HepG2 (cell line): Measurements from ENCODE around the gene RPL36. TPM values are rescaled to one million over a fixed set of nuclear protein-coding genes. Genes with fewer than 3 reads are reported as not detected.

ENCODE experiments used
- ARNT2 ChIP-seq: sonication (generic); formaldehyde crosslinking; IDR thresholded peaks from 2 replicates; pipeline ENCODE4 v1.8.0; 2022; ENCODE audit warnings: mild to moderate bottlenecking, low read depth, missing genetic modification reagents, moderate library complexity
- BCL6 ChIP-seq: IDR thresholded peaks from 2 replicates; pipeline ENCODE4 v1.6.1; 2016; ENCODE audit warnings: missing genetic modification reagents, missing compliant biosample characterization
- BHLHE40 ChIP-seq: IDR thresholded peaks from 2 replicates; pipeline ENCODE4 v1.6.1; 2011; ENCODE audit warnings: low read length, improper control_type of control experiment
- CBFB ChIP-seq: sonication (generic); formaldehyde crosslinking; IDR thresholded peaks from 2 replicates; pipeline ENCODE4 v1.4.0; 2020; ENCODE audit warnings: missing genetic modification reagents
- HNRNPLL ChIP-seq: fragments of 200-400 bp; formaldehyde crosslinking; IDR thresholded peaks from 2 replicates; pipeline ENCODE4 v1.6.1; 2017; ENCODE audit warnings: mild to moderate bottlenecking, low read depth, low read length; ENCODE audit not compliant: poor library complexity, severe bottlenecking
- KDM3A ChIP-seq: IDR thresholded peaks from 2 replicates; pipeline ENCODE4 v1.6.1; 2018; ENCODE audit warnings: low read depth, missing compliant biosample characterization
- MAFK ChIP-seq, 2 experiments: IDR thresholded peaks in 1 of 2; conservative IDR thresholded peaks in 1 of 2; 2 replicates each; pipeline ENCODE4 v1.6.1; 2011; ENCODE audit warnings: improper control_type of control experiment in 2 of 2, low read length in 2 of 2
- PAX8 ChIP-seq: sonication (generic); formaldehyde crosslinking; IDR thresholded peaks from 2 replicates; pipeline ENCODE4 v1.8.0; 2022; ENCODE audit warnings: mild to moderate bottlenecking, missing genetic modification reagents, borderline replicate concordance
- PTBP1 ChIP-seq: fragments of 200-400 bp; formaldehyde crosslinking; IDR thresholded peaks from 2 replicates; pipeline ENCODE4 v1.6.1; 2018; ENCODE audit warnings: low read length, low read depth; ENCODE audit not compliant: poor library complexity, severe bottlenecking
- SMAD9 ChIP-seq: sonication (generic); formaldehyde crosslinking; IDR thresholded peaks from 2 replicates; pipeline ENCODE4 v1.5.1; 2020; ENCODE audit warnings: mild to moderate bottlenecking, missing genetic modification reagents
- STAG1 ChIP-seq: sonication (generic); formaldehyde crosslinking; IDR thresholded peaks from 2 replicates; pipeline ENCODE4 v1.4.0; 2020; ENCODE audit warnings: missing genetic modification reagents
- TARDBP ChIP-seq: sonication (generic); formaldehyde crosslinking; IDR thresholded peaks from 2 replicates; pipeline ENCODE4 v1.8.0; 2022; ENCODE audit warnings: mild to moderate bottlenecking, missing genetic modification reagents
- TRIM24 ChIP-seq: sonication (generic); formaldehyde crosslinking; IDR thresholded peaks from 2 replicates; pipeline ENCODE4 v1.8.0; 2022; ENCODE audit warnings: mild to moderate bottlenecking, missing genetic modification reagents
- YEATS2 ChIP-seq: sonication (generic); formaldehyde crosslinking; IDR thresholded peaks from 2 replicates; pipeline ENCODE4 v1.4.0; 2020; ENCODE audit warnings: missing genetic modification reagents, borderline replicate concordance
- ZBTB38 ChIP-seq: sonication (generic); formaldehyde crosslinking; IDR thresholded peaks from 2 replicates; pipeline ENCODE4 v1.5.1; 2020; ENCODE audit warnings: mild to moderate bottlenecking, missing genetic modification reagents
- ZFP62 ChIP-seq: sonication (generic); formaldehyde crosslinking; IDR thresholded peaks from 2 replicates; pipeline ENCODE4 v1.4.0; 2020; ENCODE audit warnings: missing genetic modification reagents
- ZNF225 ChIP-seq: sonication (generic); formaldehyde crosslinking; IDR thresholded peaks from 2 replicates; pipeline ENCODE4 v1.4.0; 2020; ENCODE audit warnings: mild to moderate bottlenecking, missing genetic modification reagents
- ZNF318 ChIP-seq: sonication (generic); formaldehyde crosslinking; IDR thresholded peaks from 2 replicates; pipeline ENCODE4 v1.4.0; 2020; ENCODE audit warnings: mild to moderate bottlenecking, missing genetic modification reagents
- ZNF335 ChIP-seq: sonication (generic); formaldehyde crosslinking; IDR thresholded peaks from 2 replicates; pipeline ENCODE4 v1.4.0; 2020; ENCODE audit warnings: missing genetic modification reagents
- ZNF33B ChIP-seq: sonication (generic); formaldehyde crosslinking; IDR thresholded peaks from 2 replicates; pipeline ENCODE4 v1.5.1; 2020; ENCODE audit warnings: mild to moderate bottlenecking, missing genetic modification reagents
- ZNF563 ChIP-seq: sonication (generic); formaldehyde crosslinking; IDR thresholded peaks from 2 replicates; pipeline ENCODE4 v1.8.0; 2022; ENCODE audit warnings: mild to moderate bottlenecking, moderate library complexity, missing genetic modification reagents
- ZNF614 ChIP-seq: IDR thresholded peaks from 2 replicates; pipeline ENCODE4 v1.6.1; 2018; ENCODE audit warnings: missing biosample characterization, missing genetic modification reagents, inconsistent platforms, borderline replicate concordance
- polyA plus RNA-seq, 8 experiments: library from polyadenylated mRNA; depleted of rRNA in 3 of 8; stranded (reverse) in 7 of 8; unstranded in 1 of 8; fragments of >200 nt; fragmentation: Illumina TruSeq in 4 of 8; extraction: Trizol in 4 of 8; gene quantifications; 2 replicates each; pipeline versions ENCODE4 v1.2.1 to v1.2.3, GENCODE V29; 2011 to 2016; ENCODE audit warnings: low read depth in 4 of 8, missing spikeins in 1 of 8, mixed read lengths in 1 of 8; ENCODE audit not compliant: insufficient read depth in 1 of 8
- total RNA-seq, 5 experiments: library from RNA; depleted of rRNA; stranded (reverse); fragments of >200 nt; fragmentation: Illumina TruSeq; extraction: Trizol; gene quantifications; 2 replicates each; pipeline ENCODE4 v1.2.3, GENCODE V29; 2016; ENCODE audit warnings: low read depth in 1 of 5

RPL36 gene
- total and polyA plus RNA-seq, 2 of the 13 experiments (the other 11 are each of a cell fraction or from before 2014, with no cell fraction given), result 706 to 740 TPM

GRCh38 chr19:5719961-5720790, 30.1 kb downstream of the RPL36 start, which contains the start of the genes CATSPERD and LONP1 (continued):
- no peak; the same call in 1 of the 2 replicates for TF ChIP-seq ZNF318 (CRISPR knock-in tag)
- peak; percentile 100 for TF ChIP-seq BHLHE40
- peak; percentile 94 for TF ChIP-seq ZNF335 (CRISPR knock-in tag)
- 0 out of 2 replicates have a peak, but pooled peaks have one; percentile 24 for TF ChIP-seq ZNF33B (CRISPR knock-in tag)
- 0 out of 2 replicates have a peak, but pooled peaks have one; percentile 43 for TF ChIP-seq ZNF225 (CRISPR knock-in tag)
- no peak for TF ChIP-seq TRIM24 (CRISPR knock-in tag)
- no peak for TF ChIP-seq MAFK (conservative IDR thresholded peaks at IDR 0.05 in 1 of 2, IDR thresholded peaks at IDR 0.05 in 1 of 2; ENCODE audit: low read length in 2 of 2)
- TF ChIP-seq CBFB, result peak; percentile 65; the same call in 1 of the 2 replicates
- TF ChIP-seq HNRNPLL, result peak; percentile 87
- no peak for TF ChIP-seq ZFP62 (CRISPR knock-in tag)
- TF ChIP-seq BCL6 (CRISPR knock-in tag), result peak; percentile 63; the same call in 1 of the 2 replicates
- TF ChIP-seq TARDBP (CRISPR knock-in tag), result no peak; the same call in 1 of the 2 replicates
- peak; percentile 30; the same call in 1 of the 2 replicates for TF ChIP-seq STAG1
- peak; percentile 78 for TF ChIP-seq ZNF563
- peak; percentile 93 for TF ChIP-seq YEATS2 (CRISPR knock-in tag)
- TF ChIP-seq PAX8 (CRISPR knock-in tag), result no peak
- TF ChIP-seq ZBTB38 (CRISPR knock-in tag), result peak; percentile 85
- no peak for TF ChIP-seq PTBP1
- TF ChIP-seq ARNT2 (CRISPR knock-in tag), result peak; percentile 94
- TF ChIP-seq ZNF614, result no peak
- 0 out of 2 replicates have a peak, but pooled peaks have one; percentile 70 for TF ChIP-seq SMAD9 (CRISPR knock-in tag)
- no peak for TF ChIP-seq KDM3A (CRISPR knock-in tag)
